ENCODE measurements around the gene KIF5C.

KIF5C gene

DNA sequence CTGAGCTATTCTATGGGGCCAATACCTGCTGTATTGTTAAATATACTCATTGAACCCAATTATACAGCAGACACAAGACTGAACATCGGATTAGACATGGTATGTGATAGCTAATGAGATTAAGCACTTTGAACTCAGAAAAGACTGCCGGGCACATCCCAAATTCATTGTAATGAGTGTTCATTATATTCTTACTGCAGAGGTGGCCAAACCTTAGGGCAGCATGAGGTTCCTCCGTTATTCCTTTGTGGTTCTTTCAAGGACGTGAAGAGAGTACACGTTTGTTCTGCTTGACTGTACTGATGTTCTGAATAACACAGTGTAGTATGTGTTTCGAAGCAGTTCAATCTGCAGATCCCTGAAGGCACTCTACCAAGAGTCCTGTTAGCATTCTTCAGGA is 78.4 kb downstream of the KIF5C start:
- H3K4me3 ChIP-seq (replicated peaks in 1 of 2; ENCODE audit: low read depth in 2 of 2, low read length in 2 of 2) = no peak overlapping the region
- no peak for DNase-seq (ENCODE audit: low read depth in 2 of 2)
- TF ChIP-seq, protein P1, sequence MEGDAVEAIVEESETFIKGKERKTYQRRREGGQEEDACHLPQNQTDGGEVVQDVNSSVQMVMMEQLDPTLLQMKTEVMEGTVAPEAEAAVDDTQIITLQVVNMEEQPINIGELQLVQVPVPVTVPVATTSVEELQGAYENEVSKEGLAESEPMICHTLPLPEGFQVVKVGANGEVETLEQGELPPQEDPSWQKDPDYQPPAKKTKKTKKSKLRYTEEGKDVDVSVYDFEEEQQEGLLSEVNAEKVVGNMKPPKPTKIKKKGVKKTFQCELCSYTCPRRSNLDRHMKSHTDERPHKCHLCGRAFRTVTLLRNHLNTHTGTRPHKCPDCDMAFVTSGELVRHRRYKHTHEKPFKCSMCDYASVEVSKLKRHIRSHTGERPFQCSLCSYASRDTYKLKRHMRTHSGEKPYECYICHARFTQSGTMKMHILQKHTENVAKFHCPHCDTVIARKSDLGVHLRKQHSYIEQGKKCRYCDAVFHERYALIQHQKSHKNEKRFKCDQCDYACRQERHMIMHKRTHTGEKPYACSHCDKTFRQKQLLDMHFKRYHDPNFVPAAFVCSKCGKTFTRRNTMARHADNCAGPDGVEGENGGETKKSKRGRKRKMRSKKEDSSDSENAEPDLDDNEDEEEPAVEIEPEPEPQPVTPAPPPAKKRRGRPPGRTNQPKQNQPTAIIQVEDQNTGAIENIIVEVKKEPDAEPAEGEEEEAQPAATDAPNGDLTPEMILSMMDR (IDR thresholded peaks at IDR 0.05; ENCODE audit: low read depth, low read length) = no peak

DNA sequence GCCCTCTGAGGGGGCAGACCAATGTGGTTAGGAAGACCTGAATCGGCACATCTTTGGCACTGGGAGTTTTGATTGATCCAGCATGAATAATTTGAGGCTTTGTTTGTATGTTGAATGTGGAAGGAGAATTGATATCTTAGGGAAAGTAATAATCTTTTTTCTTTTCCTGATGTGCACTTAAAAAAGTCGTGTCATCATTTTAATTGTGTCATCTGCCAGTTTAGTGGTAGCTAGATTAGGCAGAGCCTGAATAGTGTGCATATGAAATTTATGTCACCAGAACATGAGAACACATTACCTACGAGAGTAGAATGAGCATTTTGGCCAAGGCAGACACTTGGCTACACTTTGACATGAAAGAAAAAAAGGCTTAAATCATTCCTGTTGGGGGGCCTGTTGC is 79.5 kb downstream of the KIF5C start:
- TF ChIP-seq, protein P1 (IDR thresholded peaks at IDR 0.05; ENCODE audit: low read depth, low read length) = no peak
- H3K4me3 ChIP-seq (replicated peaks in 1 of 2; ENCODE audit: low read depth in 2 of 2, low read length in 2 of 2) = no peak overlapping the region
- DNase-seq (ENCODE audit: low read depth in 2 of 2) = no peak

DNA sequence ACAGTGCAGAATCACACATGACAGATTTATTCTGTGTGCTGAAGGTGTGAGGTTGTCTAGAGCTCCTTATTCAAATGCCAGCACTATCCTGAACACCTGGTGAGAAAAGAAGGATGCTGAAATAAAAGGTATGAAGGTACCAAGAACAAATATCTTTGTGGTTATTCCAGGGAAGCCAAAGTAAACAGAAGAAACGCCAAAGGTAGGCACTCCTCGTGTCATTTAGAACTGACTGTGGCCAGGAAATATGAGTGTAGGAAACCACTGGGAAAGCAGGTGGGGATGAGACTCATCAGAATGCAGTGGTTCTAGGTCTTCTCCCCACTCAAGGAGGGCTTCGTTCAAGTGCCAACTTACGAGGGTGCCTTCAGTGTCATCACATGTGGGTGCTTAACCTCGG is 80.8 kb downstream of the KIF5C start:
- TF ChIP-seq, protein P1 (IDR thresholded peaks at IDR 0.05; ENCODE audit: low read depth, low read length) = no peak
- no peak for DNase-seq (ENCODE audit: low read depth in 2 of 2)

DNA sequence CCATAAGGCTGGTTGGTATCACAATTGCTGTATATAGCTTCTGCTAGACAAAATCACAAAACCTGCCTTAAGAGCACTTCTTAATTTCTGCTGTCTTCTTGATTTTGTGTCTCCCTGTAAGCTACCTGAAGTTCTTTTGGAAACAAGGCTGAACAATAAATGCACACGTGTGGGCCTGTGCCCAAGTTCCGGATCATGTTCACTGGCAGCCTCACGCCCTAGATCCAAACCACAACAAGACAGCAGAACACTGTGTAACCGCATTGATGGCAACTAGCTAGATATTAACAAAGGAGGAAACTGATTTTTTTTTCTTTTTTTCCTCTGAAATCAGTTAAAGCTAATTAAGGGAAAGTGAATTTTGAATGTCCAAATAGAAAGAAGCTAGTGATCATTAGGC is 82.0 kb downstream of the KIF5C start:
- DNase-seq (ENCODE audit: low read depth in 2 of 2) = no peak

More for the DNA sequence above, 80.8 kb downstream of the KIF5C start:
- no peak overlapping the region for H3K4me3 ChIP-seq (replicated peaks in 1 of 2; ENCODE audit: low read depth in 2 of 2, low read length in 2 of 2)

DNA sequence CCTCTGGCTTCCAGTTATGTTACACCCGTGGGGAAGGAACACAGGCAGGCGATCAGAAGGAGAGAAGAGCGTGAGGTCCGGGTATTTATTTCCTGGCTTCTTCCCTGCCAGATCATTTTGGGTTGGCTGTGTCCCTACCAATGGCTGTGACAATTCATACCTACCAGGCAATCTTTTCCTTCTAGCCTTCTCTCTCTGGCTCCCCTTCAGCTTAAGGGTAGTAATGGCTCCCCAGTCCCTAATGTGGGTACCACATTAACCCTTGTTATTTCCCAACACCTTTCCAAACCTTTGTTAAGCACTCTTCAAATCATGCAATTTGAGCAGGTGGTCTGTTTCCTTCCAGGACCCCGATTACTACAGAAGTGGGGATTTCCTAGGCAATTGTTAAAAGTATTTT is 84.7 kb downstream of the KIF5C start:
- DNase-seq (ENCODE audit: low read depth in 2 of 2) = no peak
- TF ChIP-seq, protein P1 (IDR thresholded peaks at IDR 0.05; ENCODE audit: low read depth, low read length) = no peak
- H3K4me3 ChIP-seq (replicated peaks in 1 of 2; ENCODE audit: low read depth in 2 of 2, low read length in 2 of 2) = no peak overlapping the region

More for the DNA sequence above, 82.0 kb downstream of the KIF5C start:
- no peak overlapping the region for H3K4me3 ChIP-seq (replicated peaks in 1 of 2; ENCODE audit: low read depth in 2 of 2, low read length in 2 of 2)
- TF ChIP-seq, protein P1 (IDR thresholded peaks at IDR 0.05; ENCODE audit: low read depth, low read length) = no peak

DNA sequence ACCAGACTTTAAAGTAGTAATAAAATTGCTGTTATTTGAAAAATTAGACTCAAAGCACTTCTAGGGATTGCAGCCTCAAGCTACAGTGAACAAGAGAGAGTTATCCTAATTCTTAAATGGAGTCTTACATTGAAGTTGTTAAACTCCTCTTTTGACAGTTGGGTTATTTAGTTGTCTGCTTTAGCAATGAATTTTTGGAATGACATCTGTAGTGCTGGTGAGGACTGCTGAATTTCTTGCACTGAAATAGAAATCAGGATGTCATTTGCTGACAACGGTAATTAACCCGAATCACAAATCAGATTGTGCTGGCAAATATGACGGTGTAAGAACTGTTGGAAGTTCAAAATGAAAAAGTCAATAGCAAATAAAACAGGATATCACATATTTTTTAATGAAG is 85.5 kb downstream of the KIF5C start:
- TF ChIP-seq, protein P1 (IDR thresholded peaks at IDR 0.05; ENCODE audit: low read depth, low read length) = no peak

DNA sequence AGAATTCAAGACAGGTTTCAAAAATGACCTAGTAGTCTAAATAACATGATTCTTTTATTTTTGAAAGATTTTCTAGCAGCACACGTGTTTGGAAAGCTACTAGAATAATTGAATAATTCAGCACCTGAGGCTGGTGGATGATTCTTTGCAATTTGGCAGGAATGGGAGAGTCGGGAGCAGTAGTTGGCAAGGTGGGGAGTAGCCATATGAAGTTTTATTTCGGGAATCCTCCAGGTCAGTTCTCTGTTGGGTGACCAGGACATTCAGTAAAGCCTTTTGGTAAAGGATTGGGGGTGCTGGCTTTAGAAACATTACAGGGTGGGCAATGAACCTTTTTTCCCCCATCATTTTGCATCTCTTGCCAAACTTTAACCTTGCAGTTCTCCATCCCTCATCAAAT is 88.4 kb downstream of the KIF5C start:
- TF ChIP-seq, protein P1 (IDR thresholded peaks at IDR 0.05; ENCODE audit: low read depth, low read length) = no peak

More for the DNA sequence above, 85.5 kb downstream of the KIF5C start:
- DNase-seq (ENCODE audit: low read depth in 2 of 2) = no peak
- H3K4me3 ChIP-seq (replicated peaks in 1 of 2; ENCODE audit: low read depth in 2 of 2, low read length in 2 of 2) = no peak overlapping the region

More for the DNA sequence above, 88.4 kb downstream of the KIF5C start:
- H3K4me3 ChIP-seq (replicated peaks in 1 of 2; ENCODE audit: low read depth in 2 of 2, low read length in 2 of 2) = no peak overlapping the region
- DNase-seq (ENCODE audit: low read depth in 2 of 2) = no peak

Measured in cardiac fibroblast (primary cell).